T-helper 1 cell treated with Interleukin-12 subunit alpha and Interleukin-12 subunit beta and Interleukin-4 antibody, amounts not matched to agents 30 μg/mL and 1 μg/mL, for 36 hours (primary cell): ENCODE data around the gene PLA2G6.
A peak's percentile ranks its signal among the peaks of the same experiment; 100 is the strongest.
"Not testable (repeated sequence)": the region's sequence is repeated elsewhere in the genome, so short reads cannot be mapped to it uniquely, and the experiment has no call there.

Experiments
- H3K27ac Mint-ChIP-seq: one replicate; pipeline ENCODE4 v1.8.0; 2021; ENCODE audit warnings: mild to moderate bottlenecking, mixed read lengths
- H3K27me3 Mint-ChIP-seq: one replicate; pipeline ENCODE4 v1.8.0; 2021; ENCODE audit warnings: low read depth, mixed read lengths
- H3K36me3 Mint-ChIP-seq: one replicate; pipeline ENCODE4 v1.8.0; 2021; ENCODE audit warnings: low read depth, mixed read lengths
- H3K4me1 Mint-ChIP-seq: one replicate; pipeline ENCODE4 v1.8.0; 2021; ENCODE audit warnings: low read depth, mixed read lengths
- H3K4me3 Mint-ChIP-seq: one replicate; pipeline ENCODE4 v1.8.0; 2021; ENCODE audit warnings: mild to moderate bottlenecking, moderate library complexity, mixed read lengths
- H3K9me3 Mint-ChIP-seq: one replicate; pipeline ENCODE4 v1.8.0; 2021; ENCODE audit warnings: mixed read lengths

Gene PLA2G6

DNA sequence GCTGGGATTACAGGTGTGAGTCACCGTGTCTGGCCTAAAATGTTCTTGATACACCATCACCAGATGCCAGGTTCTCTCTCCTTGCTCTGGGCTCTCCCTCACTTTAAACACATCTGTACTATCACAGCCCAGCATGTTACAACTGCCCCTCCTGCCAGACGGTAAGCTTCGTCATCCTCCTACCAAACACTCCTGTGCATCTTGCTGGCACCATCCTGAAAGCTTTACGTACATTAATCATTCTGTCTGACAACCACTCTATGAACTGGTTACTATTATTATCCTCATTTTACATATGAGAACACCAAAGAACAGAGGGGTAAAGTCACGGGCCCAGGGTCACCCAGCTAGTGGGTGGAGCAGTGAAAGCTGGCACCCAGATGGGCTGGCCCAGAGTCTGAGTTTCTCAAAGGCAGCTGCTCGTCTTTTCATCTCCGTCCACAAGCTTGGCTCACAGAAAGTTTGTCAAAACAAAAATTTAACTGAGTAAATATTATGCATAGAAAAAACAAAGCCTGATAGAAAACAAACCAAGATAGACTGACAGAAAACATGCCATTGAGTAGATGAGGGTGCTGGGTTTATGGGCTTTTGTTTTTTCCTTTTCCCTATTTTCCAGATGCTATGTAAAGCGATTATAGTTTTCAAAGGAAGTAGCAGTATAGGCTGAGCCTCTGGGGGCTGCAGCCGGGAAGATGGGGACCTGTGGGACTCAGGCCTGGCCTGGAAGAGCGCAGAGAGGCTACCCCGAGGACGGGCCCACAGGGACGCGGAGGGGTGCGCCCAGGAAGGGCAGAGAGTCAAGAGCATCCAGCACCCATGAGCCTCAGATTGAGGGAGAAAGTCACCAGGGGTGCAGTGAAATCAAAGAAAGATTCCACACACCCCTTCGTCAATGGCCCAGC is 9.5 kb downstream of the PLA2G6 start:
- Mint-ChIP-seq H3K27ac (no peak overlapping the region), H3K27me3 (no peaks in the 10 kb centered on the region), H3K4me3 (no peak overlapping the region)

DNA sequence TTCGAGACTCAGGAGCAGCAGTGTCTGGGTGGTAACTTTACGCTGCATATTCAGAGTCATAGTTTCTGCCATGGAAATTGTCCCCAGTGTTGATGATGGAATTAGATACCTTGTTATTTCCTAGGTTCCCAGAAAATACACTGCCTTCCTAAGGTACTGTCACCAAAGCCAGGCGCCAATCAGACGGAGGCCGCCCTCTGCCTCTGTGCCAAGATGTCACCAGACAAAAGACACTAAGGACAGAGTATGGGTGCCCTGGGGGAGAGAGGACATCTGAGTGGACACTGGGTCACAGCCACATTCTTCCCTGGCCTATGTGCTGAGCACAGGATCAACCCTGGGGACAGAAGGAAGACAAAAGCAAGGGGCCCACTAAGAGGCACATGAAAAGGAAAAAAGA is 11.2 kb downstream of the PLA2G6 start:
- peaks cover 17% of the 10 kb centered on the region for H3K4me1 Mint-ChIP-seq
- H3K9me3 Mint-ChIP-seq = no peaks in the 10 kb centered on the region
- H3K27ac Mint-ChIP-seq = no peak overlapping the region
- no peak overlapping the region for H3K4me3 Mint-ChIP-seq
- H3K36me3 Mint-ChIP-seq = peaks cover 10% of the 10 kb centered on the region
- H3K27me3 Mint-ChIP-seq = no peaks in the 10 kb centered on the region

More for the DNA sequence above, 9.5 kb downstream of the PLA2G6 start:
- H3K4me1 Mint-ChIP-seq = peaks cover 31% of the 10 kb centered on the region
- H3K36me3 Mint-ChIP-seq = peaks cover 7% of the 10 kb centered on the region
- H3K9me3 Mint-ChIP-seq = no peaks in the 10 kb centered on the region

DNA sequence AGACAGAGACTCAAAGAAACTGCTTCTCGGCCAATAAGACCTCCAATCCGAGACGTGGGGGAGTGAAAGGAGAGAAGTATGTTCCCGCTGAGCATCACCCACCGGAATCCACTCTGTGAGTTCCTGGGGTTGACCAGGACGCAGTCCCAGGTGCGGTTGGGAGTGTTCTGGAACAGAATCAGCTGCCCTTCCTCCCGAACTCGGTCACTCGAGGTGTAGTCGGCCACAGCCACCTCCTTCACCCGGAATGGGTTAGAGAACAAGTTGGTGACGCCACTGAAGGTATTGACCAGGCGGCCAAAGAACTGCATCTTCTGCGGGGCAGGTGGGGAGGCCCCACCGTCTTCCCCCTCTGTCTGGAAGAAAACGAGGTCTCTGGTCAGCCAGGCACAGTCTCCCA is 12.5 kb downstream of the PLA2G6 start:
- Mint-ChIP-seq H3K27ac (no peak overlapping the region), H3K36me3 (peaks cover 17% of the 10 kb centered on the region), H3K9me3 (no peaks in the 10 kb centered on the region), H3K4me3 (no peak overlapping the region), H3K27me3 (no peaks in the 10 kb centered on the region), H3K4me1 (peaks cover 22% of the 10 kb centered on the region)

DNA sequence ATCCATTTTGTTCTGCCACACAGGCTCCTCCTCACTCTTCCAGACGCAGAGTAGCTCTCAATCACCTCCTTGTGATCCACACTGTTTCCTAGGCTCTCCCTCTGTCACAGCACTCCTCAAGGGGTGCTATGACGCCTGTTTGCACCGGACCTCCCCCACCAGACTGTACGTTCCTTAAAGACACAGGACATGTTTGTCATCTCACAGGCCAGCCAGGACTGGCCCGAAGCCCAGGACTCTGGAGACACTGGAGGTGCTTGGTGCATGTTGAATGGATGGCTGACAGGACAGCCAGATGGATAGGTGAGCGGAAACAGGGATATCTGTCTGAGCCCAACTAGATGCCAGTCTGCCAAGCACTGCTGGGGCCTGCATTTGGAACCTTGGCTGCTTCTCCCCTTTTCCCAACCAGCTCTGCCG is 13.6 kb downstream of the PLA2G6 start:
- Mint-ChIP-seq H3K36me3 (peaks cover 17% of the 10 kb centered on the region), H3K4me3 (no peak overlapping the region), H3K27ac (no peak overlapping the region)

DNA sequence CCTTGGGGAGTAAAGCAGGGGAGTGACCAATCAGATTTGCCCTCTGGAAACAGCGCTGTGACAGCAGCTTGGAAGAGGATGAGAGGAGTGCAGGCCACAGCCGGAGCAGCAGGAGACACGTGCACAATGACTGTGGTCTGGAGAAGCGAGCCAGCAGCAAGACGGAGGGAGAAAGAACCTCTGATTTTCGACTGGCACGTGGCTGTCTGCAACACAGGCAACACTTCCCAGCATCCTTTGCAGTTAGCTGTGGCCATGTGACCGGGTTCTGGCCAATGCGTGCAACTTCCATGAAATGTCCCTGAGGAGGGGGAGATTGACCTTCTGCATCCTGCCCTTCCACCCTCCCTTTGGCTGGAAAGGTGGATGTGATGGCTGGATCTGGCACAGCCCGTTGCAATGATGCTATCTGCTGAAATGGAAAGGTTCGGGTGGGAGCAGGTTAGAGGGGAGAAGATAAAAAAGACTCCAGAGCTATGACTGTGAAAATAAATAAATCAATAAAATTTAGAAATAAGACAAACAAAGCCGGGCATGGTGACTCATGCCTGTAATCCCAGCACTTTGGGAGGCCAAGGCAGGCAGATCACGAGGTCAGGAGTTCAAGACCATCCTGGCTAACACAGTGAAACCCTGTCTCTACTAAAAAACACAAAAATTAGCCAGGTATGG is 15.6 kb downstream of the PLA2G6 start:
- H3K9me3 Mint-ChIP-seq = no peaks in the 10 kb centered on the region
- peaks cover 23% of the 10 kb centered on the region for H3K36me3 Mint-ChIP-seq
- no peak overlapping the region for H3K27ac Mint-ChIP-seq
- H3K27me3 Mint-ChIP-seq = no peaks in the 10 kb centered on the region
- H3K4me1 Mint-ChIP-seq = peaks cover 18% of the 10 kb centered on the region
- H3K4me3 Mint-ChIP-seq = no peak overlapping the region

More for the DNA sequence above, 13.6 kb downstream of the PLA2G6 start:
- peaks cover 16% of the 10 kb centered on the region for H3K4me1 Mint-ChIP-seq
- H3K27me3 Mint-ChIP-seq = no peaks in the 10 kb centered on the region
- H3K9me3 Mint-ChIP-seq = no peaks in the 10 kb centered on the region

DNA sequence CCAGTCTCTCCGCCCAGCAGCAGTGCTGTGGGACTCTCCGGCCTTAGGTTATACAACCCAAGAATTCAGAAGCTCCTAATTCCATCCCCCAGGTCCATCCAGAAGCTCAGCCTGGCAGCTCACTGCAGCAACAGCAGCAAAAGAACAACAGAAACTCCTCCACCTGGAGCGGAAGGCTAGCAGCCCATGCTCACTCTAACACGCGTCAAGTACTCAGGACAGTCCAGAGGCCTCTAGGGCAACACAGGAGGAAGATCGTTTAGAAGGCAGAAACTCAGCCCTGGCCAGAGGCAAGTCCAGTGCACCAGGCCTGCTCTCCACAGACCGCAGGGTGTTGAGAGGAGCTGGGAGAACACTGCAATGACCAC is 17.1 kb downstream of the PLA2G6 start:
- Mint-ChIP-seq H3K4me3 (no peak overlapping the region), H3K27me3 (no peaks in the 10 kb centered on the region), H3K27ac (no peak overlapping the region), H3K4me1 (peaks cover 16% of the 10 kb centered on the region), H3K9me3 (no peaks in the 10 kb centered on the region), H3K36me3 (peaks cover 23% of the 10 kb centered on the region)

DNA sequence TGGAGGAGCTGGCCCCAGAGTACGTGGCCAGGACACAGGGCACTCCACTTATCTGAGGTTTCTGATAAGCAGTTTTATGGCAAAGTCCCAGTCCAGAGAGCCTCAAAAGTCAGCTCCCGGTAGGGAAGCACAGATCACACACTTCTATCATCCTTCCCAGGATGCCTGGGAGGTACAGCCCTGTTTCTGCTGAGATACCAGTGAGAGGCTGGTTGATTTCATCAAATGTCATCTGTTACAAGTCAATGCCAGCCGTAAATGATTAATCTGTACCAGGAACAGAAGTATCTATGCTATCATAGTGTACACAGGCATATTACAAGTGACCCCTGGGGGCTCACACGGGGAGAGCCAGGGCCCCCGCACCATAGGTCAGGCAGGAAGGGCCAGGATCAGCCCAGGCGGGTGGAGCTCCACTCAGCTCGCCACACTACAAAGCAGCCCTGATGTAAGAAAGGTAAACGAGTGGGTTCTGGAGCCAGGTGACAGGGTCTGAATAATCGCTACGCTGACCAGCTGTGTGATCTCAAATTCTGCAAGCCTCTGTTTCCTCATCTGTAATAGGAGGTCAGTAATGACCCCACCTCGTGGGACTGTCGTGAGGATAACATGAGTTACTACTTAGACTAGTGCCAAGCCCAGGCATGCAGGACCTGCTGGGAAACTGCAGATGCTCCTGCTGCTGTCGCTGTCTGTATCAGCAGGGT is 17.6 kb downstream of the PLA2G6 start:
- Mint-ChIP-seq H3K27ac (peak overlapping the region; percentile 13), H3K4me3 (no peak overlapping the region), H3K27me3 (no peaks in the 10 kb centered on the region), H3K9me3 (no peaks in the 10 kb centered on the region), H3K4me1 (peaks cover 16% of the 10 kb centered on the region), H3K36me3 (peaks cover 24% of the 10 kb centered on the region)

DNA sequence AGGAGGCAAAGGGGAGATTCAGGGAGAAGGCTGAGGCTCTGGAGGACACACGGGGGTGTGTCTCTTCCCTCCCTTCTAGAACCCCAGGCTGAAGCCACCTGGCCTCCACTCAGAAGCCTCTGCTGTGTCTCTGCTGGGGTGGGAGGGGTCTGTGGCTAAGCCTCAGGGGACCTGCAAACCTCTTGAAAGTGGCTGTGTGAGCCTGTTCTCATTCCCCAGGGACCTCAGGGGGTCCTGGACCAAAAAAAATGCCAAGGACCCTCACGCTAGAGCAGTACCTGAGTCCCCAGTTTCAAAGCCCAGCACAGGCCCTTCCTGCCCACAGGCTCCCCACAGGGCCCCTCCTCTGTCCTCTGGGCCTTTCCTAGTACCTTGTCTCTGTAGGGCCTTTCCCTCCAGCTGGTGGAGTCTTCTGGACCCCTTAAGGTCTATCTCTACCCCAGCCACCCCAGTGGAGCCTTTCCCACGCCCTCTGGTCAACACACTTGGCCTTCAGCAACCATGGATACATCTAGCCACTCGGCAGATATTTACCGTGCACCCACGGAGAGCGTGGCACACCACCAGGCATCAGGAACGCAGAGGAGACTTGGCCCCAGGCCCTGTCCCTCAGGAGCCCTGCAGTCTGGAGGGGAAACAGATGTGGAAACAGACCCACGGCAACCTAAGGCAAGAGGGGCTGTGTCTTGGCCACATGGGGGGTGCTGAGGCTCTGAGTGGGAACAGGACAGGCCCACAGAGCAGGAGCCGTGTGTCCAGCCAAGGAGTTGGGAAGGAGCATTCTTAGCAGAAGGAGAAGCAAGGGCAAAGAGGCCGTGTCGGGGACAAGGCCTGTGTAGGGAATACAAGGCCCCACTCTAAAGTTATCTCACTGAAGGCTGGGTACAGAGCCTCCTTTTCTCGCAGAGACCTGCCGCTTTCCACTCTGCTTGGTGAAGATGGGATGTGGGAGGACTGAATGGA is 18.5 kb downstream of the PLA2G6 start:
- peaks cover 22% of the 10 kb centered on the region for H3K36me3 Mint-ChIP-seq
- H3K4me1 Mint-ChIP-seq = peaks cover 16% of the 10 kb centered on the region
- H3K4me3 Mint-ChIP-seq = no peak overlapping the region
- H3K27ac Mint-ChIP-seq = no peak overlapping the region
- H3K27me3 Mint-ChIP-seq = no peaks in the 10 kb centered on the region
- no peaks in the 10 kb centered on the region for H3K9me3 Mint-ChIP-seq

DNA sequence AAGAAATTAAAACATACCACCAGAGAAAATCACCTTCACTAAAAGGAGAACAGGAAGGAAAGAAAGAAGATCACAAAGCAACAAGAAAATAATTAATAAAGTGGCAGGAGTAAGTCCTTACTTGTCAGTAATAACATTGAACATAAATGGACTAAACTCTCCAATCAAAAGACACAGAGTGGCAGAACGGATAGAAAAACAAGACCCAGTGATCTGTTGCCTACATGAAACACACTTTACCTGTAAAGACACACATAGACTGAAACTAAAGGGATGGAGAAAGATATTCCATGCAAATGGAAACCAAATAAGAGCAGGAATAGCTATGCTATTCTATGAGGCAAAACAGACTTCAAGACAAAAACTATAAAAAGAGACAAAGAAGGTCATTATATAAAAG is 25.9 kb downstream of the PLA2G6 start:
- Mint-ChIP-seq H3K27me3 (no peaks in the 10 kb centered on the region), H3K4me1 (no peaks in the 10 kb centered on the region), H3K4me3 (no peak overlapping the region), H3K27ac (no peak overlapping the region), H3K36me3 (peaks cover 1% of the 10 kb centered on the region), H3K9me3 (no peaks in the 10 kb centered on the region)

DNA sequence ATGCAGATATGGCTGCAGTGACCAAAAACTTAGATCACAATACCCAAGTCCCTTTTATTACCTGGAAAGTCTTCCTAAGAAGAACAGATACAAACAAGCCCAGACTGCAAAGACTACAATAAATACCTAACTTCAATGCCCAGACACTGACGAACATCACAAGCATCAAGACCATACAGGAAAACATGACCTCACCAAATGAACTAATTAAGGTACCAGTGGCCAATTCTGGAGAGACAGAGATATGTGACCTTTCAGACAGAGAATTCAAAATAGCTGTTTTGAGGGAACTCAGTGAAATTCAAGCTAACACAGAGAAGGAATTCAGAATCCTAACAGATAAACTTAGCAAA is 27.1 kb downstream of the PLA2G6 start:
- not testable (repeated sequence) for H3K9me3 Mint-ChIP-seq, H3K4me3 Mint-ChIP-seq, H3K4me1 Mint-ChIP-seq, H3K27ac Mint-ChIP-seq, H3K27me3 Mint-ChIP-seq, H3K36me3 Mint-ChIP-seq

DNA sequence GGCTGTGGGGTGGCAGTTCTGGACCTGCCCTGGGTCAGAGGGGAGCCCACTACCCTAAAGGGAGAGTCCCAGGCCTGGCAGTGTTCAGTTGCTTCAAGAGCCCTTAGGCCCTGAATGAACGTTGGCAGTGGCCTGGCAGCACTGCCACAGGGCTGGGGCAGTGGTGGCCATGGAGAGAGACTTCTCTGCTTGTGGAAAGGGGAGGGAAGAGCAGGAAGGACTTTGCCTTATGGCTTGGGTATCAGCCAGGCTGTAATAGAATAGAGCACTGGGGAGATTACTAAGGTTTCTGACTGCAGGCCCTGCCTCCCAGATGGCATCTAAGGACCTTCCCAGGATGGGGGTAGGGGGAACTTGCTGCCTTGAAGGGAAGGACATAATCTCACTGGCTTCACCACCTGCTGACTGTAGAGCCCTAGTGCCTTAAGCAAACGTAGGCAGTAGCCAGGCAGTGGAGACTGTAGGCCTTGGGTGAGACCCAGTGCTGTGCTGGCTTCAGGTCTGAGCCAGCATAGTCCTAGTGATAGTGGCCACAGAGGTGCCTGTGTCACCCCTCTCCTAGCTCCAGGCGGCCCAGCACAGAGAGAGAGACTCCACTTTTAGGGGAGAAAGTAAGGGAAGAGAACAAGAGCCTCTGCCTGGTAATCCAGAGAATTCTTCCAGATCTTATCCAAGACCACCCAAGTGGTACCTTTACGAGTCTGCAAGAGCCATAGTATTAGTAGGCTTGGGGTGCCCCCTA is 27.6 kb downstream of the PLA2G6 start:
- Mint-ChIP-seq H3K4me3 (no peak overlapping the region), H3K27me3 (no peaks in the 10 kb centered on the region), H3K27ac (no peak overlapping the region), H3K36me3 (no peaks in the 10 kb centered on the region), H3K9me3 (no peaks in the 10 kb centered on the region), H3K4me1 (no peaks in the 10 kb centered on the region)

DNA sequence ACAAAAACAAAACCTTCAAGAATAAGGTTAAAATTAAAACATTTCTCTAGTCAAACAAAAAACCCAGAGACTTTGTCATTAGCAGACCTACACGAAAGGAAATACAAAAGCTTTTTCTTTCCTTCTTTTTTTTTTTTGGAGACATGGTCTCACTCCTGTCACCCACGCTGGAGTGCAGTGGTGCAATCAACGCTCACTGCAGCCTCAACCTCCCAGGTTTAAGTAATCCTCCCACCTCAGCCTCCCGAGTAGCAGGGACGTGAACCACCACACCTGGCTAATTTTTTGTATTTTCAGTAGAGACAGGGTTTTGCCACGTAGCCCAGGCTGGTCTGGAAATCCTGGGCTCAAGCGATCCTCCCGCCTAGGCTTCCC is 30.5 kb downstream of the PLA2G6 start:
- Mint-ChIP-seq H3K4me1 (peaks cover 7% of the 10 kb centered on the region), H3K27ac (no peak overlapping the region), H3K9me3 (no peaks in the 10 kb centered on the region), H3K27me3 (no peaks in the 10 kb centered on the region), H3K36me3 (no peaks in the 10 kb centered on the region), H3K4me3 (no peak overlapping the region)

DNA sequence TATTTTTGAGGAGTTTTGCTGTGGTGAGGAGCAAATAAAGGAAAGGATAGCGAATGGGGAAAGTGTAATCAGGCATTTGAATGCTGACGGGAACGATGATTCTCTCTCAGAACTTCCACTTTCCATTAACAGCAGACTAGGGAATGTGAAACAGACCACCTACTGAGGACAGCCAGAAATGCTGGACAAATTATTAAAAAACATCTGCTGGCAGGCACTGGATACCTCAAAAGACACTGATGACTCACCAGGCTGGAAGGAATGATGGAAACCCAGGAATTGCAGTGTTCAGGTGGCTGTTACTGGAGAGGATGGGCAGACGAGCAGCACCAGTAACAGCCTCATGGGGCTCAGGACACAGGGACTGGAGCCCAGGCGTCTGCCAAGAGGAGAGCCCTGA is 33.4 kb downstream of the PLA2G6 start:
- Mint-ChIP-seq H3K36me3 (peaks cover 3% of the 10 kb centered on the region), H3K27ac (no peak overlapping the region)

More for the DNA sequence above, 33.4 kb downstream of the PLA2G6 start:
- Mint-ChIP-seq H3K4me3 (no peak overlapping the region), H3K9me3 (no peaks in the 10 kb centered on the region), H3K4me1 (peaks cover 10% of the 10 kb centered on the region), H3K27me3 (no peaks in the 10 kb centered on the region)
